HL-60 (cell line): ENCODE data around the gene DOCK2.

Experiments
- GABPA ChIP-seq: IDR thresholded peaks from 2 replicates; pipeline ENCODE4 v1.6.1; 2012; ENCODE audit warnings: low read depth
- POLR2AphosphoS5 ChIP-seq: IDR thresholded peaks from 2 replicates; pipeline ENCODE4 v1.6.1; 2012; ENCODE audit warnings: low read depth
- REST ChIP-seq: IDR thresholded peaks from 2 replicates; pipeline ENCODE4 v1.6.1; 2012; ENCODE audit warnings: low read depth; ENCODE audit not compliant: insufficient replicate concordance
- TF ChIP-seq, protein P1 (sequence below): IDR thresholded peaks from one replicate; pipeline ENCODE4 v1.5.1; 2011; ENCODE audit warnings: low read length, control low read depth, inconsistent platforms; ENCODE audit not compliant: insufficient read depth

DNA sequence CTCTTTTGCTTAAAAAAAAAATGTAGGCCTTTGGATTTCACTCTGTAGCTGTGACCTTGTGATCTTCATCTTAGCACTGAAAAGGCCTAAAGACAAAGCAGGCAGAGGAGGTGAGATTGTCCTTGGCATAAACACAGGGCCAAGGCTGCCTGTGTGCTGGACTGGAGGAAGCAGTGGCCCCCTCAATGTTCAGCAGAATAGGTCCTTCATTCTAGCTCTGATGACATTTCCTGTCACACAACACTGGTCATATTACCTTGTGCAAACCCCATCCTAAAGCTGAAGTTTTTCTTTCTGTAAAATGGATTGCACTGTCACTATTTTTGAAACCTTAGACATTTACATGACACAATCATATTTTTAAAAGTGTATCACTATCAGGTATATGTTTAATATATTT lies 195.8 kb downstream of the DOCK2 start:
- TF ChIP-seq, protein P1, sequence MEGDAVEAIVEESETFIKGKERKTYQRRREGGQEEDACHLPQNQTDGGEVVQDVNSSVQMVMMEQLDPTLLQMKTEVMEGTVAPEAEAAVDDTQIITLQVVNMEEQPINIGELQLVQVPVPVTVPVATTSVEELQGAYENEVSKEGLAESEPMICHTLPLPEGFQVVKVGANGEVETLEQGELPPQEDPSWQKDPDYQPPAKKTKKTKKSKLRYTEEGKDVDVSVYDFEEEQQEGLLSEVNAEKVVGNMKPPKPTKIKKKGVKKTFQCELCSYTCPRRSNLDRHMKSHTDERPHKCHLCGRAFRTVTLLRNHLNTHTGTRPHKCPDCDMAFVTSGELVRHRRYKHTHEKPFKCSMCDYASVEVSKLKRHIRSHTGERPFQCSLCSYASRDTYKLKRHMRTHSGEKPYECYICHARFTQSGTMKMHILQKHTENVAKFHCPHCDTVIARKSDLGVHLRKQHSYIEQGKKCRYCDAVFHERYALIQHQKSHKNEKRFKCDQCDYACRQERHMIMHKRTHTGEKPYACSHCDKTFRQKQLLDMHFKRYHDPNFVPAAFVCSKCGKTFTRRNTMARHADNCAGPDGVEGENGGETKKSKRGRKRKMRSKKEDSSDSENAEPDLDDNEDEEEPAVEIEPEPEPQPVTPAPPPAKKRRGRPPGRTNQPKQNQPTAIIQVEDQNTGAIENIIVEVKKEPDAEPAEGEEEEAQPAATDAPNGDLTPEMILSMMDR: no peak
- TF ChIP-seq POLR2AphosphoS5 (no peak), GABPA (no peak), REST (no peak)
